CD4-positive, alpha-beta T cell treated with Interferon gamma for 1 hour (primary cell): ENCODE measurements around the gene COLEC12.

ENCODE experiments used
- DNase-seq: peaks from one replicate; pipeline ENCODE4 v3.0.0-alpha.2; 2020

Gene COLEC12

DNA sequence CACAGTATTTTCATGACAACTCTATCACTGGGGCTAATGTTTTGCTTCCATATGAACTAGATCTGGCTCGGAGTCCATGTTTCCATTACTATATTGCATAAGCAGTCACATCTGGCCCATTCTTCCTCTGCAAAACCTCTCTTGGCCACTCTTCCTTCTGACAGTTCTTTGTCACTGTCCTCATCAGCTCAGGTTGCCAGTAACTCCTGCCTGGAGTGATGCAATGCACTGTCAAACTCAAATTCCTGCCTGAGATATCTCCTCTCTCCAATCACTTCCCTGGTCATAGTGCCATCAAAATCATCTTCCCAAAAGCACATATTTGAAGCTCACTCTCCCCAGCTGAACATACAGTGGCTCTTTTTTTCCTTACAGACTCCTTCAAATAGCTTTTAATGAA is 66.1 kb downstream of the COLEC12 start:
- DNase-seq: no peak

DNA sequence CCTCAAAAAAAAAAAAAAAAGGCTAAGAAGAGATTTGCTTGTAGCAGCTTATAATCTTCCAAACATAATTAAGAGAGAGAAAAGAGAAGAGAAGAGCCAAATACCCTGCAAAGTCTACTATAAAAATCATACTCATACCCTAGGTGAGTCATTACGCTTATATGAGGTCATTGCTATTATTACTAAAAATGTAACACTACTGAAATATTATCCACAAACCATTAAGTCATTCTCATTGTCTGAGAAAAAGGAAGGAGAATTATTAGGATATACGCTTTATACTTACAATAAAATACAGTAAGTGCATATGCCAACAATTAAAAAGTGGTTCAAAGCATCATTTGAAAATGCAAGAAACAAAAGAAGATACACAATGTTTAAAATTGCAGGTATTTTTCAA is 66.5 kb downstream of the COLEC12 start:
- DNase-seq: no peak

DNA sequence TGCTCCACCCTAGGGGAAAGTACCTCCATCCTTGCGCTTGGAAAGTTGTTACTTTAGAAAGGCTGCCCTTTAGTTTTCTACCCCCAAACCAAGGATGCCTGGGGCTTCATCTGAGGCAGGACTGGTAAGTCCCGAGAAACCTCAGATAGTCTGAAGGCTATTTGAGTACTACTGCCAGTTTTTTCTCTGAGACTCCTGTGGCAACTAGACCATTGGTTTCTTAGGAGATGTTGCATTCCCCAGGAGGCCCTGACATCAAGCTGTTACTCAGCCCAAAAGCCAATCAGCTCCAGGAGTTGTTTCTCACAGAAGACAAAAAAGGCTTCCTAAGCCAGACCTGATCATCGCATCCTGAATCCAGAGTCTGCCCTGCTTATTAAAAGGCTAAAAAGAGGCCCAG is 67.2 kb downstream of the COLEC12 start:
- no peak for DNase-seq

DNA sequence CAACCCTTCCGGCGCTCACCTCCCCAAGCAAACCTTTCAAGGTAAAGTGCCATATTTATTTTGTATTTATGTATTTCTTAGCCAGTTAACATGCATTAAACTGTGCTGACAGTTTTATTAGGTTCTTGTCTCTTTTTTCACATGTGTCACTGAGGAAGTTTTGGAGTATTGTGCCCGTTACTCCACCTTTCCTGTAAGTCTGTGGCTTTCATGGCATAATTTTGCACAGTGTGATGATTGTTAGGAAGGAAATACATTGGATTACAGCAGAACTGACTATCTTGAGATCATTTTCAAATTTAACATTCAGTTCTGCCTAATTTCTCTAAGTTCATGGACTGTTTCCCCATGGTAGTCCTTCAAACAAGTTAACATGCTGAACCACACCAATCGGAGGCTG is 67.7 kb downstream of the COLEC12 start:
- DNase-seq: no peak

DNA sequence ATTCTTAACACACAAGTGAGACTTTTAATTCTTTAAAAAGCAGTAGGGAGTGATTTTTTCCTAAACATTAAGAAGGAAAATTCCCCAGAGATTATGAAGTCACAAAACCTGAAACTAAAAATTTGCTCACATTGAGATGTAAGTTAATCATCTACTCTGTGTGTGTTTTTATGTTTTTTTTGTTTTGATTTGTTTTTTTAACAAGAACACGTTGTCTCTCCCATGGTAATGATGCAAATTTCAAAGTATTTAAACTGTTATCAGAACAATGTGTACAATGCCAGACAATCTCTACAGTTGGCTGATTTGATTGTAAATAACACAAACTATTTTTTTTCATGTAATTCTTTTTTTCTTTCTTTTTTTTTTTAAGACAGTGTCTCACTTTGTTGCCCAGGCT is 71.5 kb downstream of the COLEC12 start:
- no peak for DNase-seq

DNA sequence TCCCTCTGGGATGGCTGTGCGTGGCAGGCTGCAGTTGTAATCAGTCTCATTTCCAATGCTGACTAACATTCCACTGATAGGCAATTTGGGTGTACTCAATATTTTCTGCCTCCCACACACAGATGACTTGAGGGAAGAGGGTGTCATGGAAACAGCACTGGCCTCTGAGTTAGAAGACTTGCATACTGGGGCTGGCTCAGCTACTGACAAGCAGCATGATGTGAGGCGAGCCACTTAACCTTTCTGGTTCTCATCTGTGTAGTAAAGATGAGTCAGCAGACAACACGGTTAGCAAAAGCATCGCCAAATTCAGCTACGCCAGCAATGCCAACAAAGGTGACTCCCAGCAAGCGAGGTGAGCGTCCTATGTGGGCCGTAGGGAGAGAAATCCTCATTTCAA is 73.5 kb downstream of the COLEC12 start:
- no peak for DNase-seq

DNA sequence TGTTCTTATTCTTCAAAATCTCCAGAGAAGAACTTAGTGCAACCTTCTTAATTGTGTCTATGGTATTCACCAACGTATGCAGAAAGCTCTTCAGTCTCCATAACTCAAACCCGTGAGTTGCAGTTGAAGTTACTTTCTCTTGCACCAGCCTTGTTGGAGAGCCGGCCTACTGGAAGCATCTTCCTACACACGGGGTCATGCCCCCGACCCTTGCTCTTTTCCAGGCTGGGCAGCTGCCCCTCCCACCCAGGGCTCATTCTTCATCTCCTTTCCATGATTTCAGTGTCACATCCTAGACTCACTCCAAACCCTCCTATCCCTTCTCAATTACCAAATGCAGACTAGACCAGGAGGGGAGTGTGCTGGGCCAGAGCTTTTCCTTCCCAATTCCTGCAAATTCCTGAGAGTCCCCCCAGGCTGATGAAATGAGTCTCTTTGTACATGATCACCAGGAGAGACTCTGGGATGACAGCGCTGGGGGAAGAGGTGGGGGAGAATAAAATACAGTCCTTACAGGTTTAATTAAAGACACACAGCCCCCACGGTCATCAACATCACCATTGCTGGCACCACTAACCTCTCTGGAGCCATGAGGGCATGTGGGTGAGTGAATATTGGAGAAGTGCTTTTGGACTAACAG is 75.3 kb downstream of the COLEC12 start:
- no peak for DNase-seq

DNA sequence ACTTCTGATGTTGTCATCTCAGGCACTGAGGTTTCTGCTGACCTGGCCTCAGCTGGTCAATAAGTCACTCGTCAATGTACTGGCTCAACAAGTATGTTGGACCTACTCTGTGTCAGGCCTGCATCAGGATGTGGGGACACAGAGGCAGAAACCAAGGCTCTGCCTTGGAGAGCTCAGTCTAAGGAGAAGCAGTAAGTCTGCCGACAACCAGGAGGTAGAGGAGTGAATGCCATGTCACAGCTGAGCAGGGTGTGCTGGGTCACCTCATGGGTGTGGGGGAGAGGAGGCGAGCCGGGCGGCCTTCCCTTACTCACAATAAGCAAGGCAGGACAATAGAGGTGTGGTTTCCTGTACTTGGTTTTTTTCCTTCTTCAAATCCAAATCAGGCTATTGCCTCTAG is 75.8 kb downstream of the COLEC12 start:
- no peak for DNase-seq

DNA sequence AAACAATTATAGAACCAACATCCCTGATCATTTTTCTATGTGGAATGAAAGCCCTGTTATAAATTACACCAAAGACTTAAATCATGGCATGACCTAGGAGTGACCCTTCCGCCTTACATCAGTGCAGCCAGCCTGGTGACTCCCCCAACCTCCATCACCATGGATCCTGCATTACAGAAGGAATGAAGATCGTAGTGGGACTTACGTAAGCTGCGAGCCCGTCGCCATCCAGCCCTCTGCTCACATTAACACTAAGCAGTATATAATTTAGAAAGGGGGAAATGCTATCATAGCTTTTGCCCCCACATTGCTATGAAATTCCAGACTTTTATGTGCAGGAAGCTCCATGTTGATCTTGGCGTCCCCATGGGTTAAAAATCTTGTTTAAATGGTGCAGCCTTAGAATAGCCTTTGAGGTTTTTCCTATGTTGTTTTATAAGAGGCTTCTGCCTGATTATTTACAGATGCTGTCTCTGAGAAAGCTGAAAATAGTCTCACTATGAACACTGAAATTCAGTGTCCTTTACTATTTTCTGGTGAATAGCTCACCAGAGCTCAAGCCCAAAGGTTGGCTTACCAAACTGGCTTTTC is 76.3 kb downstream of the COLEC12 start:
- DNase-seq: no peak

DNA sequence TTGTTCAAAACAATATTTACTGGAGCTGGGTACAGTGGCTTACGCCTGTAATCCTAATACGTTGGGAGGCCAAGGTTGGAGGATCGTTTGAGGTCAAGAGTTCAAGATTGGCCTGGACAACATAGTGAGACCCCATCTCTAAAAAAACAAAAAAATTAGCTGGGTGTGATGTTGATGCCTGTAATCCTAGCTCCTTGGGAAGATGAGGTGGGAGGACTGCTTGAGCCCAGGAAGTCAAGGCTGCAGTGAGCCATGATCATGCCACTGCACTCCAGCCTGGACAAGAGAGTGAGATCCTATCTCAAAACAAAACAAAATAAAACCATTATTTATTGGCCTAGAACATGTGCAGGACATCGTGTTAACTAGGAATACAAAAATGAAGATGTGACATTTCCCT is 77.5 kb downstream of the COLEC12 start:
- DNase-seq: no peak

DNA sequence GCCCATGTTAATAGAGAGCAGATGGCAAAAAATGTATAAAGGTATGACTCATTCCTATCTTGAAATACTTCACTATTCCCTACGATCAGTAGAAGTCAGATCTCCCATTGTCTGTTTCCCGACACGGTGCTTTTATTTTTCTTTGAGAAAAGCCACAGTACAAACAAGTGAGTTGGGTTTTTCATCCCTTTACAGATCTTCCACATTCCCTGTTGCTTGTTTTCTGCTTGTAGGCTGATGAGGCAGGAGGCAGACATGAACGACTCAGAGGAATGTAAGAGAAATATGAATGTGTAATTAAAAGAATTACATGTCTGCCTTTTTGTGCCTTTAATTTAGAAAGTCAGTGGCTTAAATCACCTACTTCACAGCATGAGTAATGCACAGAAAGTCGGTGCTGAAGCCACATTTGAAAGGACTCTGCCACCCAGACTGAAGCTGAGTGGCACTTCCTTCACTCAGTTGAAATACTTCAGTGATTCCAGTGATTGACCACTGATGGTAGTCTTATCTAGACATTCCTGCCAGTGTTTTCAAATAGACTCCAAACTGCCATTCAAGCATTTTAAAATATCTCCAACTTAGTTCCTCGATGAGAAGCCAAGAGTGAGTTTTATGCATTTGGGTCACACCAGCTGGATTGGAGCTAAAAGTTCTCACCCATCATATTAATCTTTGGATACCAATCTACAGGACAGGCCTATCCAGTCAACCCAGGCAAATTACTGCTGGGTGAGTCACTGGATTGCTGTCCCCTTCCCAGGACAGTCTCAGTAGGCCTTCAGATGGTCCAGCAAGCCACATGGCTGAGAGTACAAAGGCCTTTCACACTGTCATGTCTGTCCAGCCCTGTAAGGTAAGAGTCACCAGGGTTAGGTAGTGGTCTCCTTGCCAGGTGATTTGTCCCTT is 79.0 kb downstream of the COLEC12 start:
- no peak for DNase-seq

DNA sequence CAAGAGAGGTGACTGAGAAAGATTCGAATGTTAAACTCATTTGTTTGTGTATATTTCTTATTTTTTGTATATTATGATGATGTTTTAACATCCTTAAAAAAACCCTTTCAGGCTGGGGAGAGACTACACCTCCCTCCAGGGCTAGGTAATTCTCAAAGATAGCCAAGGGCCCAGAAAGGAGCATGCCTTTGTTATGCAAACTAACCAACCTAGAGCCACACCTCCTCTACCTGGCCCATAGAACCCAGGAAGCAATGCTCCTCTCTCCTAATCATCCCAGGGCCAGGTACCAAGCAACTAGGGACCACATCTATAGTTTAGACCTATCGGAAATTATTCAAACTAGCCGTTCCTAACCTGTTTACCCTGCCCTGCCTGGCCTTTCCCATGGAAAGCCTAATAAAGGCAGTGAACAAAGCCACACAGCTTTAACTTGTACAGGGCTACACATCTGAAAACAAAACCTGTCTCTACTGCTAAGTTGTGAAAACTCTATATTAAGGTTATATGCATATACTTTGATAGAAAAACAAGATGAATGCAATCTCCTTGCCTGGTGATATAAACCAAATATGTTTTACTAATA is 79.7 kb downstream of the COLEC12 start:
- DNase-seq: no peak

DNA sequence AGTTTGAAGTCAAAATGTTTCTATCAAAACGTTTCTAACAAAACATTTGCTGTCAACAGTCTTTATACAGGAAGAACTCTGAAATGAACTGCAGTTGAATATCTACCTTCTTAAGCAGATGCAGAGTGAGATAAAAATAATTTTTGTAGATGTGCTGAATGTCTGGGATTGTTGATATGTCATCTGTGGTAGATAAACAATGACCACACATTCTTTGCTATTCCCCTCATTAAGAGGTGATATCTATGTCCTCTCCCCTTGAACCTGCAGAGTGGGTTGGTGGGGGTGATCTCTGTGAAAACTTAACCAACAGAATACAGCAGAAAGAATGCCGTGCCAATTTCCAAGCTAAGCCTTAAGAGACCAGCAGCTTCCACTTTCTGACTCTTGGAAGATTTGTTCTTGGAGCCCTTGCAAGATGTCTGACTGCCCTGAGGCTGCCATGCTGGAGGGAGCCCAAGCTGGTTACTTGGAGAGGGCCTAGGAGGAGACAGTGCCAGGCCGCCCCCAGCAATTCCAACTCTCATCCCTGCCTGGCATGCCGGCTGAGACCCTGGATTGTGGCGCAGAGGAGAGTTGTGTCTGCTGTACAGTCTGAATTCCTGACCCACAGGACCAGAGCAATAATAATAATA is 80.8 kb downstream of the COLEC12 start:
- DNase-seq: no peak

DNA sequence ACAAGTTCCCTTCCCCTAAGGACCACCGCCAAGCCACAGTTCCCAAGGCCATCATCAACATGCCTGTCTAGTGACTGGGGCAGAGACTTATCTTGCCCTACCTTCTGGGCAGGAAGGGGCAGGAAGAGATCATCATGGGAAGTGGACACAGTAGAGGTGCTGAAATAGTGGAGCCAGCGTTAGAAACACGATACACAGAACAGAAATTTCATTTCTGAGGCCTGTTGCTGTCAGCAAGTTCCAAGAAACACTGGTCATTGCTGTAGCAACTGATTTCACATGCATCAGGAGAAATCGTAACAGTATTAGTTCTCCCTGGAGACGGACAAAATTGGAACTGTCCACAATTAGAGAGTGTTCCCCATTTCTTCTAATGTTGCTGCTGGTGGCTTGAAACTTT is 83.0 kb downstream of the COLEC12 start:
- no peak for DNase-seq

DNA sequence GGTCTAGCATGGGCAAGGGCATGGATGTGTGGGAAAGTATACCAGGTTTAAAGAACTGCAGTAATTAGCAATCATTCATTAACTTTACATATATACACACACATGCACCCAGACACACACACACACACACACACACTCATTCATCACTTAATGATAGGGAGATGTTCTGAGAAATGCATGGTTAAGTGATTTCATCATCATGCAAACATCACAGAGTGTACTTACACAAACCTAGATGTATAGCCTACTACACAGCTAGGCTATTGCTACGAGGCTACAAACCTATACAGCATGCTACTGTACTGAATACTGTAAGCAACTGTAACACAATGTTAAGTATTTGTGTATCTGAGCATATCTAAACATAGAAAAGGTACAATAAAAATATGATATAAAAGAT is 83.6 kb downstream of the COLEC12 start:
- DNase-seq: no peak

DNA sequence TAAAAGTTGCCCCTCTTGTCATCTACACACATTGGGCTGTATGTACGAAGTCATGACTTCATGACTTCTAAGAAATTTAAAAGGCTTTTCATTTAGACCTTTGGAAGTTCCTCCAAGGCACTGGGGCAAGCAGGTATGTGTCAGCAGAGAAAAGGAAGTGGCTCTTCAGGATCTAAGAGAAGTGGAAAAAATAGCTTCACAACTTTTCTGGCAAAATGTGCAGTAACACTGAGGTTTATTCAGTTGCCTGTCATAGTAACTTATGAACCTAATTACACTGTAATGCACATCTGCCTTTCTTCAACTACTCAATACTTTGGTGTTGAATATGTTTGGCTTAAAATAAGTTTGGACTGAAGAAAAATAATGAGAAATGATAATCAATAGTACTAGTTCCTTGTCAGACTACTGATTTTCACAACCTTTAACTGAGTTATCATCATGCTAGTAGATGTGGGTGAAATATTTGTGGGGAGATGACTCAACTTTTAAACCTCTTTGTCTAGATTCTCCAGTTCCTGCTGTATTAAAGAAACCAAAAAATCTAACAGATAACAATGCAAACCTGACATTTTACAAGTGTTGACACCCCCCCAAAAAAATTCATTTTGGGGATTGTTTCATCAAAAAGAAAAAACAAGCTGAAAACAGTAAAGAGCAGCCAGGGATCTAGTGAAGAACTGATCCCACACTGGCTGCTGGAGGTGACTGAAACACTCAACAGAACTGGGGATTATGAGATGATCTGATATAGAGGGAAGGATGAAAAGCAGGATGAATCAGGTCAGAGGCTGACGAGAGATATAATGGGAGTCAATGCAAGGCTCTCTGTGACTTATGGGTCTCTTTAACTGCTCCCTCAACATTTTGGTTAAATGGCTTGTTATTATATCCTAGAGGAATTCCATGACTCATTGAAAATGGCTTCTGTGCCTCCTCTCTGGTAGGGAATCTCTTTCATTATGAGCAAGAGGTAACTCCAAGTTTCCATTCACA is 84.6 kb downstream of the COLEC12 start:
- no peak for DNase-seq

DNA sequence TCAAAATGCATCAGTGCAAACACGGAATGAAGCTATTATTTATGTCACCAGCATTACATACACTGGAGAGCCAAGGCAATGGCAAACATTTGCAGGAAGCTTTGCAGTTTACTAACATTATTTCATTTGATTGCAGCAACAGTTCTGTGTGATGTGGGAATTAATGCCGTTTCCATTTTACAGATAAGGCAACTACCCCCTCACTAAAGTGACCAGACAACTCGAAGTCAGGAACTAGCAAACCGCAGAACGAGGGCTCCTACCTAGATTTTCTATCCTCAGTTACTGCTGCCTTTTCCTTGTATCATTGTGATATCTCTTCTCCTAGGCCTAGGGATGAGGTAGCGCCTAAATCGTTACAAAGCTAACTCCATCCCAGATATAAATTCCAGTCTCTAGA is 85.5 kb downstream of the COLEC12 start:
- no peak for DNase-seq

DNA sequence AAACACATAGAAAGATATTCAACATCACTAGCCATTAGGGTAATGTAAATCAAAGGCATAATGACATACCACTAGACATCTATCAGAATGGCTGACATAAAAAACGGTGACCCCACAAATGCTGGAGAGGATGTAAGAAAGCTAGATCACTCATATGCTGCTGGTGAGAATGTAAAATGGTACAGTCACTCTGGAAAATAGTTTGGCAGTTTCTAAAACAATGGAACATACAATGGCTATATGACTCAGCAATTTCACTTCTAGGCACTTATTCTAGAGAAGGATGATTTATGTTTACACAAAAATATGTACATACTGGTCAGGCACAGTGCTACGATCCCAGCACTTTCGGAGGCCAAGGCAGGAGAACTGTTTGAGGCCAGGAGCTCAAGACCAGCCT is 87.3 kb downstream of the COLEC12 start:
- DNase-seq: no peak

DNA sequence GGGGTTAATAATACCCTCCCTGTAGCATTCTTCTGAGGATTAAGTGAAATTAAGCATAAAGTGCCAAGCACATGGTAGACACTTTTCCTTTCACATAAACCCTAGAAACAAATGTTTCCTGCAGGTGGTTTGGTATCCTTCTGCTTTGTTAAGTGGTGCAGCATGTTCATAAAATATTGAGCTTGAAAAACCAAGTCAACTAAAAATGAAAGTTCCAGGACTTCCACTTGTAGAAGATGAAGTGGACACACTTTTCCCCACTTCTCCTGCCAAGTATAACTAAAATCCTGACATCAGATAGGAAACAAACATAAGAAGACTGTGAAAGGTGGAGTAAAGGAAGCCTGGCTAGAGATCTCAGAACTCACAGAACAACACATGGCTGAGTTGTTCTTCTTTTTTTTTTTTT is 90.5 kb downstream of the COLEC12 start:
- no peak for DNase-seq

DNA sequence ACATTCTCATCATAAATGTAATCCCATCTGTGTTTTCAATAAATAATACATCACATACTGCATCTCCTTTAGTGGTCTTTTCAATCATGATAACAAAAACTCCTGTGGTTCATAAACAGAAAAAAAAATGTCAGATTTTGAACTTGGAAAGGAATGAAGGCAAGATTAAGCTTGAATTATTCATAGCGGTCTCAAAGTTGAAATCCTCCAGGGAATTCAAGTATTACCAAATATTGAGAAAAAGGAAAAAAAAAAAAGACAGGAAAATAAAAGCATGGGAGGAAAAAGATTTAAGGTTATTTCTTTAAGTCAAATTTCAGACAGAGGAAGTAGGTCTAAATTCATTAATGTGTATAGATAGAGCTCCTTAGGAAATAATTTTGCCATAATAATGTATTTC is 92.1 kb downstream of the COLEC12 start:
- no peak for DNase-seq

DNA sequence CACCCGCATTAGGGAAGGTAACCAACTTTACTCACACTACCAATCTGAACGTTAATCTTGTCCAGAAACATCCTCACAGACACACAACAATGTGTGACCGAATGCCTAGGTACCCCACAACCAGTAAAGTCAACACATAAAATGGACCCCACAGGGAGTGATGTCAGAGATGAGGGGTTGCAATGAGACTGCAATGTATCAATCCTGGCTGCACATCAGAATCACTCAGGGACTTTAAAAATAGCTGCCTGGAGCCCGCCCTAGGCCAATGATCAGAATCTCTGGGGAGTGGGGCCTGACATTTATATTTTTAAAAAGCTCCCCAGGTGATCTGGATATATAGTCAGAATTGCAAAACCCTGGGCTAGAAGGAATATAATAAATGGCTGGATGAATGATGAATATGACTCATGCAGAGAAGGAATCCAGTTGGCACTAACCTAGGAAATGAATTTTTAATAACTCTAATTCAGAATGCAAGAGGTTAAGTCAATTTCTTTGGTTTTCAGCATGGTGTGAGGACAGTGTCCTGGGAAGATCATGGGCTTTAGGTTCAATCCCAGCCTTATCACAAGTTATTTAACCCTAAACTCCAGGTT is 92.8 kb downstream of the COLEC12 start:
- no peak for DNase-seq

DNA sequence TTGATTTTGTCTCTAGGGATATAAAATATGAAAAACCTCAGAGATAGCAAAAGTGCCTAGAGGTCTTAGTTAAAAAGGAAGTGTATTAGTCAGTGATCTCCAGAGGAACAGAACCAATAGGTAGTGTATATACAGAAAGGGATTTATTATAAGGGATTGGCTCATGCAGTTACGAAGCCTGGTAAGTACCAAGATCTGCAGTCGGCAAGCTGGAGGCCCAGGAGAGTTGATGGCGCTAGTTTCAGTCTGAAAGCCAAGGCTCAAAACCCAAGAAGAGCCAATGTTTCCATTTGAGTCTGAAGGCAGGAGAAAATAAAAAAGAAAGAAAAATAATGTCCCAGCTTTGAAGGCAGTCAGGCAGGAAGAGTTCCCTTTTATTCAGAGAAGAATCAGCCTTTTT is 93.3 kb downstream of the COLEC12 start:
- no peak for DNase-seq
